HG03565 (cell line): ENCODE measurements around the gene GALNT7.

ENCODE experiments used
- ATAC-seq: cut with Tn5 transposase; IDR thresholded peaks from one replicate; pipeline ENCODE4 v1.9.1; 2021; ENCODE audit warnings: mild to moderate bottlenecking, moderate library complexity; ENCODE audit not compliant: unreplicated experiment

GALNT7 gene

GRCh38 chr4:173231916-173232315, 63.3 kb downstream of the GALNT7 start:
- ATAC-seq: peak; percentile 64

GRCh38 chr4:173233857-173234256, 65.2 kb downstream of the GALNT7 start:
- ATAC-seq: no peak

- ATAC-seq: no peak
These were observed 66.4 kb downstream of the GALNT7 start for GRCh38 chr4:173235050-173235449.

- no peak for ATAC-seq
These were observed 67.7 kb downstream of the GALNT7 start for GRCh38 chr4:173236301-173236700.

- no peak for ATAC-seq
These were observed 68.5 kb downstream of the GALNT7 start for GRCh38 chr4:173237152-173237551.

- ATAC-seq: no peak
These were observed 69.2 kb downstream of the GALNT7 start for GRCh38 chr4:173237762-173238161.

- no peak for ATAC-seq
These were observed 72.1 kb downstream of the GALNT7 start for GRCh38 chr4:173240696-173241095.

- no peak for ATAC-seq
These were observed 74.0 kb downstream of the GALNT7 start for GRCh38 chr4:173242466-173243250.

GRCh38 chr4:173243321-173243720, 74.7 kb downstream of the GALNT7 start:
- ATAC-seq: no peak

GRCh38 chr4:173243917-173244658, 75.5 kb downstream of the GALNT7 start:
- ATAC-seq: peak; percentile 72

- no peak for ATAC-seq
These were observed 77.3 kb downstream of the GALNT7 start for GRCh38 chr4:173245952-173246351.

GRCh38 chr4:173246719-173247118, 78.1 kb downstream of the GALNT7 start:
- peak; percentile 38 for ATAC-seq

GRCh38 chr4:173247321-173247720, 78.7 kb downstream of the GALNT7 start:
- no peak for ATAC-seq

GRCh38 chr4:173248690-173249089, 80.1 kb downstream of the GALNT7 start:
- no peak for ATAC-seq

- ATAC-seq: peak; percentile 89
These were observed 83.7 kb downstream of the GALNT7 start for GRCh38 chr4:173252024-173252935.

- ATAC-seq: no peak
These were observed 85.0 kb downstream of the GALNT7 start for GRCh38 chr4:173253561-173253960.

GRCh38 chr4:173254646-173255045, 86.0 kb downstream of the GALNT7 start:
- no peak for ATAC-seq

GRCh38 chr4:173256825-173257224, 88.2 kb downstream of the GALNT7 start:
- ATAC-seq: no peak

- peak; percentile 75 for ATAC-seq
These were observed 89.4 kb downstream of the GALNT7 start for GRCh38 chr4:173257732-173258717.

GRCh38 chr4:173258866-173259265, 90.3 kb downstream of the GALNT7 start:
- no peak for ATAC-seq
